Heart left ventricle (tissue), 16 donors: ENCODE results near the gene ERFE. TPM values are rescaled to one million over a fixed set of nuclear protein-coding genes. Genes with fewer than 3 reads are reported as not detected.

Experiments
- ATAC-seq, 4 donors: fragments of 200-7000 bp; cut with Tn5 transposase; one replicate each; pipeline ENCODE4 v1.9.1; 2020 to 2022; ENCODE audit warnings: moderate library complexity in 4 of 4, mild to moderate bottlenecking in 3 of 4, moderate number of reproducible peaks in 1 of 4
- DNase-seq, 5 donors: peaks; one replicate each; pipeline ENCODE4 v3.0.0-alpha.2; 2020
- H3K27ac ChIP-seq, 12 donors: fragments of 200-600 bp; sonication (generic) in 4 of 12; one replicate each; pipeline versions ENCODE4 v1.5.0 to v1.8.0; 2016 to 2022; ENCODE audit warnings: mild to moderate bottlenecking in 2 of 12
- H3K27me3 ChIP-seq, 9 donors: fragments of 200-600 bp; sonication (generic) in 2 of 9; one replicate each; pipeline versions ENCODE4 v1.5.1 to v1.8.0; 2016 to 2022; ENCODE audit warnings: mild to moderate bottlenecking in 3 of 9
- H3K36me3 ChIP-seq, 9 donors: fragments of 200-600 bp; sonication (generic) in 2 of 9; one replicate each; pipeline versions ENCODE4 v1.5.0 to v1.8.0; 2018 to 2022; ENCODE audit warnings: mild to moderate bottlenecking in 2 of 9
- H3K4me1 ChIP-seq, 12 donors: fragments of 200-600 bp; sonication (generic) in 4 of 12; one replicate each; pipeline versions ENCODE4 v1.5.0 to v1.8.0; 2016 to 2022; ENCODE audit warnings: mild to moderate bottlenecking in 3 of 12
- H3K4me3 ChIP-seq, 12 donors: fragments of 200-600 bp; sonication (generic) in 4 of 12; one replicate each; pipeline versions ENCODE4 v1.5.0 to v1.8.0; 2017 to 2022; ENCODE audit warnings: mild to moderate bottlenecking in 9 of 12, moderate library complexity in 4 of 12
- H3K9me3 ChIP-seq, 12 donors: fragments of 200-600 bp; sonication (generic) in 4 of 12; one replicate each; pipeline versions ENCODE4 v1.5.0 to v1.8.0; 2016 to 2022; ENCODE audit warnings: mild to moderate bottlenecking in 1 of 12
- POLR2A ChIP-seq, 2 donors: fragments of 450-650 bp; IDR thresholded peaks; one replicate each; pipeline ENCODE4 v1.6.1; 2017; ENCODE audit warnings: antibody characterized with exemption in 2 of 2, mild to moderate bottlenecking in 2 of 2, moderate library complexity in 2 of 2
- WGBS, 4 donors: extraction: QIAGEN DNeasy Blood & Tissue Kit in 2 of 4; methylation state at CpG; one replicate each; pipeline versions ENCODE4 v1.1.5 to v1.1.7; 2013 to 2018; 5-methylcytosine and 5-hydroxymethylcytosine counted together
- intact Hi-C, 10 donors: fragments of 100-400 bp; cut with DNase I; formaldehyde crosslinking; loops; one replicate each; pipeline versions ENCODE4 v1.11.1 to v1.14.2; 2022
- polyA plus RNA-seq, 2 donors: library from polyadenylated mRNA; stranded (reverse); fragments of 200-250 nt; gene quantifications; one replicate each; pipeline ENCODE4 v1.2.3, GENCODE V29; 2013
- total RNA-seq, 9 donors: library from RNA; depleted of rRNA in 2 of 9; stranded (reverse); fragments of >200 nt in 2 of 9; fragmentation: NEBNext Ultra II Directional in 3 of 9; extraction: Animal tissue kit (Norgen Biotek cat#: 25700) in 3 of 9; gene quantifications; one replicate each; pipeline versions ENCODE4 v1.1.0 to v1.2.4, GENCODE V29; 2016 to 2023
- TF ChIP-seq, protein P1 (sequence below), 12 donors: fragments of 200-600 bp; sonication (generic) in 4 of 12; IDR thresholded peaks; one replicate each; pipeline versions ENCODE4 v1.5.0 to v1.8.0; 2018 to 2022; ENCODE audit warnings: antibody characterized with exemption in 12 of 12, mild to moderate bottlenecking in 5 of 12
- donor health status: ischemic (EF 13 %, LVEDD 7.1; RV severe dilation, severe dysfunction).
- donor health status: healthy with polysubstance abuse.
- donor health status: DM: no; HTN: yes; CAD: no.
- donor health status: DM: no; HTN: no; CAD: no.
- donor health status: ischemic (EF 25% LVEDD 6.9; RV normal size, moderate dysfunction).
- donor health status: ischemic (EF 25% LVEDD 5.7; RV mildly dilated, moderate dysfunction).
- donor health status: healthy.
- donor health status: DM: yes; HTN: yes; CAD: no.
- donor health status: ischemic (EF 35%, LVEDD 5.7; RV mildly dilated, moderate dysfunction).
- donor health status: nonischemic (EF 11% LVEDD 7.7; RV severe dilation, severe dysfunction).
- donor health status: DM: yes; HTN: yes; CAD: no.
- donor health status: PGD.
- donor health status: ischemic (EF 29% LVEDD 5.4; RV normal size, mild dysfunction).
- donor health status: nonischemic (EF 23%, LVEDD 6.1; RV moderate dilation, normal function).

Gene ERFE
- total and polyA plus RNA-seq, 11 donors: 0.08 to 1.8 (median 0.48) TPM; not detected in 3

DNA sequence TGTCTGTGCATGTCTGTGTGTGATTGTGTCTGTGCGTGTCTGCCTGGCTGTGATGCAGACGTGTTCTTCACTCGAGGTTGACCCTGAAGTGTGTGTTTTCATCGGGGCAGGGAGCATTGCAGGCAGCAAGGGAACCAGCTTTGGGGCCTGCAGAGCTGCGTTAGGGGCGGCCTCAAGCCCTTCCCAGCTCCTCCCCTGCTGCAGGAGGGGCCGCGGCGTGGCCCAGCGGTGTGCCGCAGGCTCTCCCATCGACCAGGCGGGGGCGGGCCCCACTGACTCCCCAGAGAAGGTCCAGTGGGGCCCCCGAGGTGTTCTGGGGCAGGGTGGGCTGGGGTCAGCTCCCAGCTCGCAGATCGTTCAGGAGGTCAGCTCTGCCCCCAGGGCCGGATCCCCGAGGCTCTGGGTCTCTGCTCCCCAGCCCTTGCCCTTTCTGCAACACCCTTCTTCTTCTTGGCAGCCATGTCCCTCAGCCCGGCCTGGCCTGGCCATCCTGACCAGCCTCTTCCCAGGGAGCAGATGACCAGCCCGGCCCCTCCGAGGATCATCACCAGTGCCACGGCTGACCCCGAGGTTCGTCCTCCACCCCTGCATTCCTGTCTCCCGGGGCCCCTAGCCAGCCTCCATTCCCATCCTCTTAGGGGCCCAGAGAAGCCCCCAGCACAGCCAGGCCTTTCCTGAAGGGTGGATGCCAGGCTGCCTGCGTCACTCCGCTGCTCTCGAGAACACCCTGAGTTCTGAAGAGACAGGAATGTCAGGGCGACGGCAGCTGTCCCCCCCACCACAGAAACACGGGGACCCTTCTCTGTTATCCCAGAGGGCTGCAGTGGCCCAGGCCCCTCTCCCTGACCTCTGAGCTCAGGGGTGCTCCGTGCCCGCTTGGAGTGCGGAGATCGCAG, 31.4 kb upstream of the ERFE start:
- Histone ChIP-seq H3K27ac (no peak overlapping the region), H3K4me3 (peak overlapping the region in 3 of 12 donors; percentile 30 to 52 (median 34))
- peak in 2 of 5 donors; percentile 32 to 76 for DNase-seq

DNA sequence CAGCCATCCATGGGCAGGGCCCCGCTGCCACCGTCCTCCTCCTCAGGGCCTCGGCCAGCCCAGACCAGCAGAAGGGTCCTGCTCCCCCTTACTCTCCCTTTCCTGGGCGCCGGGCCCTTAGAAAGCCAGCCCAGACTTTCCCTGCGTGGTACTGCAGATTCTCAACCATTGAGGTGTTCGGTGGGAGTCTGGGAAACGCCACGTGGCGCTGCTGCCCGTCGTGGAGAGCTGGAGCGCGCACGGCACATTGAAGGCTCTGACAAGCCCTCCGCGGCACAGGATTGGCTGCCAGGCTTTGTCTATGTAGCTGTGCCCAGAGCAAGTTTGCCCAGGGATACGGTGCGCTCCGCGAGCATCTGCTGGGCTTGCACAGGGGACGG, 30.7 kb upstream of the ERFE start:
- DNase-seq: peak in 1 of 5 donors; percentile 24
- no peak for TF ChIP-seq POLR2A (IDR thresholded peaks at IDR 0.05)
- TF ChIP-seq, protein P1, sequence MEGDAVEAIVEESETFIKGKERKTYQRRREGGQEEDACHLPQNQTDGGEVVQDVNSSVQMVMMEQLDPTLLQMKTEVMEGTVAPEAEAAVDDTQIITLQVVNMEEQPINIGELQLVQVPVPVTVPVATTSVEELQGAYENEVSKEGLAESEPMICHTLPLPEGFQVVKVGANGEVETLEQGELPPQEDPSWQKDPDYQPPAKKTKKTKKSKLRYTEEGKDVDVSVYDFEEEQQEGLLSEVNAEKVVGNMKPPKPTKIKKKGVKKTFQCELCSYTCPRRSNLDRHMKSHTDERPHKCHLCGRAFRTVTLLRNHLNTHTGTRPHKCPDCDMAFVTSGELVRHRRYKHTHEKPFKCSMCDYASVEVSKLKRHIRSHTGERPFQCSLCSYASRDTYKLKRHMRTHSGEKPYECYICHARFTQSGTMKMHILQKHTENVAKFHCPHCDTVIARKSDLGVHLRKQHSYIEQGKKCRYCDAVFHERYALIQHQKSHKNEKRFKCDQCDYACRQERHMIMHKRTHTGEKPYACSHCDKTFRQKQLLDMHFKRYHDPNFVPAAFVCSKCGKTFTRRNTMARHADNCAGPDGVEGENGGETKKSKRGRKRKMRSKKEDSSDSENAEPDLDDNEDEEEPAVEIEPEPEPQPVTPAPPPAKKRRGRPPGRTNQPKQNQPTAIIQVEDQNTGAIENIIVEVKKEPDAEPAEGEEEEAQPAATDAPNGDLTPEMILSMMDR (IDR thresholded peaks at IDR 0.05): no peak
- no peak for ATAC-seq
- Histone ChIP-seq H3K9me3 (no peaks in the 10 kb centered on the region), H3K36me3 (no peaks in the 10 kb centered on the region), H3K4me3 (peak overlapping the region in 1 of 12 donors; percentile 52), H3K27me3 (no peaks in the 10 kb centered on the region), H3K4me1 (peaks cover 0 to 9% (median 0%) of the 10 kb centered on the region in 12 donors), H3K27ac (no peak overlapping the region)
- 85 to 92% (median 88%) methylated on average over 18 to 22 of the region's 22 CpGs for WGBS, 4 donors
- intact Hi-C loops: no loop called here

More for the DNA sequence above, 31.4 kb upstream of the ERFE start:
- intact Hi-C loops: no loop called here
- 47 to 63% (median 51%) methylated on average over 27 to 36 of the region's 36 CpGs for WGBS, 4 donors
- H3K4me1 ChIP-seq: peaks cover 0 to 9% (median 0%) of the 10 kb centered on the region in 12 donors
- peak in 3 of 4 donors; percentile 72 to 82 (median 80) for ATAC-seq
- no peaks in the 10 kb centered on the region for H3K27me3 ChIP-seq
- no peaks in the 10 kb centered on the region for H3K9me3 ChIP-seq
- TF ChIP-seq, protein P1 (IDR thresholded peaks at IDR 0.05): peak in 2 of 12 donors; percentile 18 to 31
- no peak for TF ChIP-seq POLR2A (IDR thresholded peaks at IDR 0.05)
- no peaks in the 10 kb centered on the region for H3K36me3 ChIP-seq

DNA sequence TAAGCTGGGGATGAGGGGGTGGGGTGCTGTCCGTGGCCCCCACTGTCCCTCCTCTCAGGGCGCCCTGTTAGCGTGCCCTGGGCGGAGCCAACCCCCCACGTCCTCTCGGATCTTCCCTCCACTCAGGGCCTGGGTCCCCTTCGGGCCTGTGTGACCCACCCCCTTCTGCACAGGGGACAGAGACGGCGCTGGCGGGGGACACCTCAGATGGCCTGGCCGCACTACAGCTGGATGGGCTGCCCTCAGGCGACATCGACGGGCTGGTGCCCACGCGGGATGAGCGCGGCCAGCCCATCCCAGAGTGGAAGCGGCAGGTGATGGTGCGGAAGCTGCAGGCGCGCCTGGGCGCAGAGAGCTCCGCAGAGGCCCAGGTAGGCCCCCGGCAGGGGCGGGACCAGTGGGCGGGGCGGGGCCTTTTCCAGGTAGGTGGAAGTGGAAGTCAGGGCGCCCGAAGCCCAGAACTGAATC, 30.2 kb upstream of the ERFE start:
- no peaks in the 10 kb centered on the region for H3K36me3 ChIP-seq
- H3K27ac ChIP-seq: no peak overlapping the region
- H3K4me3 ChIP-seq: no peak overlapping the region
- H3K27me3 ChIP-seq: no peaks in the 10 kb centered on the region
- 72 to 91% (median 78%) methylated on average over 8 to 30 of the region's 30 CpGs for WGBS, 4 donors
- ATAC-seq (no peak), DNase-seq (peak in 2 of 5 donors; percentile 24 to 57)
- no peaks in the 10 kb centered on the region for H3K9me3 ChIP-seq
- intact Hi-C loops: no loop called here
- H3K4me1 ChIP-seq: peaks cover 0 to 9% (median 0%) of the 10 kb centered on the region in 12 donors
- TF ChIP-seq POLR2A (IDR thresholded peaks at IDR 0.05): no peak
- TF ChIP-seq, protein P1 (IDR thresholded peaks at IDR 0.05): no peak
